Liver (tissue), 9 donors: ENCODE results near the gene ART5. TPM values are rescaled to one million over a fixed set of nuclear protein-coding genes. Genes with fewer than 3 reads are reported as not detected.

Experiments
- DNase-seq: peaks from one replicate; pipeline ENCODE4 v3.0.0-alpha.2; 2017; ENCODE audit warnings: low spot score
- H3K27ac ChIP-seq, 2 donors: one replicate each; pipeline ENCODE4 v1.7.0; 2013; ENCODE audit warnings: inconsistent platforms in 2 of 2, low read length in 2 of 2, control low read depth in 1 of 2, low read depth in 1 of 2, mild to moderate bottlenecking in 1 of 2
- H3K27me3 ChIP-seq, 4 donors: one replicate each; pipeline versions ENCODE4 v1.6.1 to v1.7.0; 2013; ENCODE audit warnings: low read length in 3 of 4, inconsistent platforms in 1 of 4, mild to moderate bottlenecking in 1 of 4, moderate library complexity in 1 of 4; ENCODE audit not compliant: control insufficient read depth in 4 of 4, insufficient read depth in 4 of 4
- H3K36me3 ChIP-seq, 4 donors: one replicate each; pipeline versions ENCODE4 v1.6.1 to v1.7.0; 2013; ENCODE audit warnings: low read length in 3 of 4, mild to moderate bottlenecking in 3 of 4, low read depth in 1 of 4, moderate library complexity in 1 of 4; ENCODE audit not compliant: control insufficient read depth in 4 of 4, insufficient read depth in 3 of 4
- H3K4me1 ChIP-seq, 4 donors: one replicate each; pipeline versions ENCODE4 v1.6.1 to v1.7.0; 2013; ENCODE audit warnings: low read length in 3 of 4, mild to moderate bottlenecking in 3 of 4, moderate library complexity in 1 of 4; ENCODE audit not compliant: control insufficient read depth in 4 of 4, insufficient read depth in 4 of 4
- H3K4me3 ChIP-seq, 3 donors: one replicate each; pipeline versions ENCODE4 v1.6.1 to v1.7.0; 2013; ENCODE audit warnings: low read length in 3 of 3, control low read depth in 1 of 3, low read depth in 1 of 3, mild to moderate bottlenecking in 1 of 3
- H3K9ac ChIP-seq, 2 donors: one replicate each; pipeline ENCODE4 v1.7.0; 2013; ENCODE audit warnings: low read length in 2 of 2, mild to moderate bottlenecking in 2 of 2, moderate library complexity in 2 of 2, control low read depth in 1 of 2, low read depth in 1 of 2
- H3K9me3 ChIP-seq, 4 donors: one replicate each; pipeline versions ENCODE4 v1.6.1 to v1.7.0; 2013; ENCODE audit warnings: low read length in 3 of 4; ENCODE audit not compliant: control insufficient read depth in 4 of 4
- EGR1 ChIP-seq, 2 donors: IDR thresholded peaks; 2 replicates each; pipeline ENCODE4 v1.6.1; 2016 to 2018; ENCODE audit warnings: antibody characterized with exemption in 2 of 2, low read depth in 2 of 2
- FOXA1 ChIP-seq: IDR thresholded peaks from 2 replicates; pipeline ENCODE4 v1.6.1; 2016; ENCODE audit warnings: antibody characterized with exemption
- GABPA ChIP-seq, 2 donors: IDR thresholded peaks in 1 of 2; conservative IDR thresholded peaks in 1 of 2; 2 replicates each; pipeline ENCODE4 v1.6.1; 2016; ENCODE audit warnings: antibody characterized with exemption in 2 of 2, mild to moderate bottlenecking in 1 of 2, moderate library complexity in 1 of 2
- HNF4A ChIP-seq, 2 donors: conservative IDR thresholded peaks; 2 replicates each; pipeline ENCODE4 v1.6.1; 2016; ENCODE audit warnings: antibody characterized with exemption in 2 of 2, mild to moderate bottlenecking in 2 of 2
- HNF4G ChIP-seq: IDR thresholded peaks from 2 replicates; pipeline ENCODE4 v1.6.1; 2016; ENCODE audit warnings: antibody characterized with exemption
- JUND ChIP-seq, 2 donors: IDR thresholded peaks; 2 replicates each; pipeline ENCODE4 v1.6.1; 2016; ENCODE audit warnings: antibody characterized with exemption in 2 of 2
- NR2F2 ChIP-seq: IDR thresholded peaks from 2 replicates; pipeline ENCODE4 v1.6.1; 2016; ENCODE audit warnings: antibody characterized with exemption
- RAD21 ChIP-seq, 2 donors: IDR thresholded peaks; 2 replicates each; pipeline ENCODE4 v1.6.1; 2016; ENCODE audit warnings: antibody characterized with exemption in 2 of 2, mild to moderate bottlenecking in 2 of 2
- RXRA ChIP-seq, 2 donors: IDR thresholded peaks; 2 replicates each; pipeline ENCODE4 v1.6.1; 2017 to 2018; ENCODE audit warnings: antibody characterized with exemption in 2 of 2, mild to moderate bottlenecking in 1 of 2
- SP1 ChIP-seq: IDR thresholded peaks from 2 replicates; pipeline ENCODE4 v1.6.1; 2018; ENCODE audit warnings: antibody characterized with exemption, mild to moderate bottlenecking
- TAF1 ChIP-seq: conservative IDR thresholded peaks from 2 replicates; pipeline ENCODE4 v1.6.1; 2016; ENCODE audit warnings: antibody characterized with exemption, mild to moderate bottlenecking
- YY1 ChIP-seq: IDR thresholded peaks from 2 replicates; pipeline ENCODE4 v1.6.1; 2016; ENCODE audit warnings: antibody characterized with exemption, mild to moderate bottlenecking
- WGBS: extraction: QIAGEN DNeasy Blood & Tissue Kit; methylation state at CpG from one replicate; pipeline ENCODE4 v1.1.7; 2013; 5-methylcytosine and 5-hydroxymethylcytosine counted together
- polyA plus RNA-seq, 2 donors: library from polyadenylated mRNA; stranded (reverse) in 1 of 2; unstranded in 1 of 2; fragments of 200-250 nt in 1 of 2; fragments of >200 nt in 1 of 2; fragmentation: Nextera tagmentation in 1 of 2; extraction: Ambion mirVana in 1 of 2; gene quantifications; one replicate each; pipeline versions ENCODE4 v1.2.1 to v1.2.3, GENCODE V29; 2013 to 2015
- total RNA-seq, 2 donors: library from RNA; depleted of rRNA; stranded (reverse); fragments of >200 nt; gene quantifications; one replicate each; pipeline ENCODE4 v1.2.3, GENCODE V29; 2014
- TF ChIP-seq, protein P1 (sequence below): IDR thresholded peaks from 2 replicates; pipeline ENCODE4 v1.6.1; 2016; ENCODE audit warnings: antibody characterized with exemption
- TF ChIP-seq, protein P2 (sequence below): IDR thresholded peaks from 2 replicates; pipeline ENCODE4 v1.6.1; 2016; ENCODE audit warnings: antibody characterized with exemption, mild to moderate bottlenecking
- TF ChIP-seq, protein P3 (sequence below): IDR thresholded peaks from 2 replicates; pipeline ENCODE4 v1.6.1; 2016; ENCODE audit warnings: antibody characterized with exemption
- TF ChIP-seq, protein P4 (sequence below): IDR thresholded peaks from 2 replicates; pipeline ENCODE4 v1.6.1; 2016; ENCODE audit warnings: antibody characterized with exemption
- TF ChIP-seq, protein P5 (sequence below): fragments of 150-350 bp; IDR thresholded peaks from 2 replicates; pipeline ENCODE4 v1.5.1; 2017; ENCODE audit warnings: improper control_type of control experiment, low read depth, low read length; ENCODE audit not compliant: missing input control
- donor health status: healthy.
- donor health status: healthy.
- donor health status: healthy.
- donor health status: healthy.
- donor health status: healthy.

Gene ART5
- total and polyA plus RNA-seq, 4 donors = 0.17 to 0.93 TPM; not detected in 2

DNA sequence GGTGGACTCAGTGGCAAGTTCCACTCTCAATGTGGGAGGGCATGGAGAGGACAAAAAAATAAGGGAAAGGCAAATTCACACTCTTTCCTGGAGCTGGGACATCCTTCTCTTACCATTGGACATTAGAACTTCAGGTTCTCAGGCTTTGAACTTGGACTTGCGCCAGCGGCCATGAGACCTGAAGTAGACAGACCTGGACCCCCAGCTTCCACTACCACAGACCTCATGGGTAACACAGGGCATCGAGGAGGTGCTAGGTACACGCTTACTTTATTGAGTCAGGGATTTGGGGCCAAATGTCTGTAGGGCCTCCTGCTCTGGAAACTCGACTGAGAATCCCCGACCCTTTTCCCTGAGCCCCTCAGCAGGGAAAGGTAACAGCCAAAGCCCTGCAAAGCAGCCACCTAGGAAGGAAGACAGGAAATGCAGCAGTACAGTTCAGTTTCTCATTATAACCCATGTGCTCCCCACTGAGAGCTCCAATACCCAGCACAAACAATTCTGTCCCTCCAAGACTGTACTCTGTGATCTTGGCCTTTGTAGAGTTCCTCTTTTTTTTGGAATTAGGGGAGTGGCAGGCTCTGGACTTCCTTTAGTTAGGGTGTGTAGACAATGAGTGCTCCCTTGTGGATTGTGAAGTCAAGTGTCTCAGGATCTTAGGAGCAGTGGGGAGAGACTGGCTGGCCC, 23.7 kb upstream of the ART5 start (continued):
- TF ChIP-seq HNF4A (conservative IDR thresholded peaks at IDR 0.05) (no peak), FOXA1 (no peak), RAD21 (IDR thresholded peaks at IDR 0.05) (no peak)

DNA sequence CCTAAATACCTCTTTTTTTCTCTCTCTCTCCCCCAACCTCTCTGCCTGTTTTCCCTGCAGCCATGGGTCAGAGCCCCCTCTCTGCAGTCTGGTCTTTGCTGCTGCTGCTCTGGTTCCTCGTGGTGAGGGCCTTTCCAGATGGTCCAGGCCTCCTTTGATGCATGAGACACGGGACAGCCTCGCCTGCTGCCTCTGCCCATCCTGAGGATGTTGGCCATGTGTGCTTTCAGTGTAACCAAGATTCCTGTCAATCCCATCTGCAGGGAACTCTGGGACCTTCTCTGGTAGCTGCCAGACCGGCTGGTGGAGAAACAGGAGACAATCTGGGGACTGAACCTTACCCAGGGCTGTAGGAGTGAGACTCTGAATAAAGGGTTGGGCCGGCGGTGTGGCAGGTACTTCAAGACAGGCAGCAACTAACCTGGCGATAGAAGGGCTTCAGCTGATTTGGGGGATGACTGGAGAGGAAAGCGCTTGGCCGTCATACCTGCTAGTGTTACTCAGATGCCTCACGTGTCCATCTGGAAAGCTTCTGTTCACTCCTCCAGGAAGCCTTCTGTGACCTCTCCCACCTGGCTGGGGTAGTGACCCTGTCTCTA, 22.3 kb upstream of the ART5 start:
- H3K4me1 ChIP-seq = no peaks in the 10 kb centered on the region
- peaks cover 0 to 35% (median 12%) of the 10 kb centered on the region in 4 donors for H3K36me3 ChIP-seq
- no peaks in the 10 kb centered on the region for H3K9me3 ChIP-seq
- H3K27ac ChIP-seq = no peak overlapping the region
- no peak overlapping the region for H3K4me3 ChIP-seq
- no peak for DNase-seq
- H3K9ac ChIP-seq = no peak overlapping the region
- no peaks in the 10 kb centered on the region for H3K27me3 ChIP-seq
- WGBS = 91% methylated on average over 10 of the region's 10 CpGs
- TF ChIP-seq, protein P1, sequence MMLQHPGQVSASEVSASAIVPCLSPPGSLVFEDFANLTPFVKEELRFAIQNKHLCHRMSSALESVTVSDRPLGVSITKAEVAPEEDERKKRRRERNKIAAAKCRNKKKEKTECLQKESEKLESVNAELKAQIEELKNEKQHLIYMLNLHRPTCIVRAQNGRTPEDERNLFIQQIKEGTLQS = no peak
- no peak for TF ChIP-seq SP1
- TF ChIP-seq, protein P2, sequence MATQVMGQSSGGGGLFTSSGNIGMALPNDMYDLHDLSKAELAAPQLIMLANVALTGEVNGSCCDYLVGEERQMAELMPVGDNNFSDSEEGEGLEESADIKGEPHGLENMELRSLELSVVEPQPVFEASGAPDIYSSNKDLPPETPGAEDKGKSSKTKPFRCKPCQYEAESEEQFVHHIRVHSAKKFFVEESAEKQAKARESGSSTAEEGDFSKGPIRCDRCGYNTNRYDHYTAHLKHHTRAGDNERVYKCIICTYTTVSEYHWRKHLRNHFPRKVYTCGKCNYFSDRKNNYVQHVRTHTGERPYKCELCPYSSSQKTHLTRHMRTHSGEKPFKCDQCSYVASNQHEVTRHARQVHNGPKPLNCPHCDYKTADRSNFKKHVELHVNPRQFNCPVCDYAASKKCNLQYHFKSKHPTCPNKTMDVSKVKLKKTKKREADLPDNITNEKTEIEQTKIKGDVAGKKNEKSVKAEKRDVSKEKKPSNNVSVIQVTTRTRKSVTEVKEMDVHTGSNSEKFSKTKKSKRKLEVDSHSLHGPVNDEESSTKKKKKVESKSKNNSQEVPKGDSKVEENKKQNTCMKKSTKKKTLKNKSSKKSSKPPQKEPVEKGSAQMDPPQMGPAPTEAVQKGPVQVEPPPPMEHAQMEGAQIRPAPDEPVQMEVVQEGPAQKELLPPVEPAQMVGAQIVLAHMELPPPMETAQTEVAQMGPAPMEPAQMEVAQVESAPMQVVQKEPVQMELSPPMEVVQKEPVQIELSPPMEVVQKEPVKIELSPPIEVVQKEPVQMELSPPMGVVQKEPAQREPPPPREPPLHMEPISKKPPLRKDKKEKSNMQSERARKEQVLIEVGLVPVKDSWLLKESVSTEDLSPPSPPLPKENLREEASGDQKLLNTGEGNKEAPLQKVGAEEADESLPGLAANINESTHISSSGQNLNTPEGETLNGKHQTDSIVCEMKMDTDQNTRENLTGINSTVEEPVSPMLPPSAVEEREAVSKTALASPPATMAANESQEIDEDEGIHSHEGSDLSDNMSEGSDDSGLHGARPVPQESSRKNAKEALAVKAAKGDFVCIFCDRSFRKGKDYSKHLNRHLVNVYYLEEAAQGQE = no peak
- no peak for TF ChIP-seq TAF1
- TF ChIP-seq JUND (IDR thresholded peaks at IDR 0.05) = no peak
- TF ChIP-seq, protein P3, sequence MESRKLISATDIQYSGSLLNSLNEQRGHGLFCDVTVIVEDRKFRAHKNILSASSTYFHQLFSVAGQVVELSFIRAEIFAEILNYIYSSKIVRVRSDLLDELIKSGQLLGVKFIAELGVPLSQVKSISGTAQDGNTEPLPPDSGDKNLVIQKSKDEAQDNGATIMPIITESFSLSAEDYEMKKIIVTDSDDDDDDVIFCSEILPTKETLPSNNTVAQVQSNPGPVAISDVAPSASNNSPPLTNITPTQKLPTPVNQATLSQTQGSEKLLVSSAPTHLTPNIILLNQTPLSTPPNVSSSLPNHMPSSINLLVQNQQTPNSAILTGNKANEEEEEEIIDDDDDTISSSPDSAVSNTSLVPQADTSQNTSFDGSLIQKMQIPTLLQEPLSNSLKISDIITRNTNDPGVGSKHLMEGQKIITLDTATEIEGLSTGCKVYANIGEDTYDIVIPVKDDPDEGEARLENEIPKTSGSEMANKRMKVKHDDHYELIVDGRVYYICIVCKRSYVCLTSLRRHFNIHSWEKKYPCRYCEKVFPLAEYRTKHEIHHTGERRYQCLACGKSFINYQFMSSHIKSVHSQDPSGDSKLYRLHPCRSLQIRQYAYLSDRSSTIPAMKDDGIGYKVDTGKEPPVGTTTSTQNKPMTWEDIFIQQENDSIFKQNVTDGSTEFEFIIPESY = no peak
- TF ChIP-seq YY1 = no peak
- no peak for TF ChIP-seq FOXA1
- no peak for TF ChIP-seq NR2F2
- TF ChIP-seq EGR1 (IDR thresholded peaks at IDR 0.05; ENCODE audit: low read depth in 2 of 2) = no peak
- TF ChIP-seq, protein P4, sequence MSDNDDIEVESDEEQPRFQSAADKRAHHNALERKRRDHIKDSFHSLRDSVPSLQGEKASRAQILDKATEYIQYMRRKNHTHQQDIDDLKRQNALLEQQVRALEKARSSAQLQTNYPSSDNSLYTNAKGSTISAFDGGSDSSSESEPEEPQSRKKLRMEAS = no peak
- TF ChIP-seq RXRA (IDR thresholded peaks at IDR 0.05) = no peak

DNA sequence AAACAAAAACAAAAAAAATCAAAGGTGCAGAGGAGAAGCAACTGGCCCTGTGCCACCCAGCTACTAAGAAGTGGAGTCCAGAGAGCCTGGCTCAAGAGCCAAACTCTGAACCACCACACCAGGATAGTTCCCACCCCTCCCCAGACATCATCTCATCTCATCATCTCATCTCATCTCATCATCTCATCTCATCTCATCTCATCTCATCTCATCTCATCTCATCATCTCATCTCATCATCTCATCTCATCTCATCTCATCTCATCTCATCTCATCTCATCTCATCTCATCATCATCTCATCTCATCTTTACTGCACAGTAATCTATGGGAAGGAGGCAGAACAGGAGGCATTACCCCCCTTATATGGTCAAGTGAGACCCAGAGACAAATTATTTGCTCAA, 21.1 kb upstream of the ART5 start:
- Histone ChIP-seq H3K27ac (no peak overlapping the region), H3K27me3 (no peaks in the 10 kb centered on the region), H3K9me3 (no peaks in the 10 kb centered on the region), H3K4me1 (no peaks in the 10 kb centered on the region), H3K4me3 (no peak overlapping the region), H3K36me3 (peaks cover 0 to 26% (median 6%) of the 10 kb centered on the region in 4 donors), H3K9ac (no peak overlapping the region)
- no peak for DNase-seq
- TF ChIP-seq EGR1 (IDR thresholded peaks at IDR 0.05; ENCODE audit: low read depth in 2 of 2) (no peak), HNF4G (no peak), RXRA (IDR thresholded peaks at IDR 0.05) (no peak), SP1 (no peak), HNF4A (conservative IDR thresholded peaks at IDR 0.05) (no peak), TAF1 (no peak), RAD21 (IDR thresholded peaks at IDR 0.05) (no peak), FOXA1 (no peak), GABPA (IDR thresholded peaks at IDR 0.05 in 1 of 2, conservative IDR thresholded peaks at IDR 0.05 in 1 of 2) (no peak)
- TF ChIP-seq, protein P4 = no peak
- TF ChIP-seq, protein P2 = no peak
- TF ChIP-seq, protein P5, sequence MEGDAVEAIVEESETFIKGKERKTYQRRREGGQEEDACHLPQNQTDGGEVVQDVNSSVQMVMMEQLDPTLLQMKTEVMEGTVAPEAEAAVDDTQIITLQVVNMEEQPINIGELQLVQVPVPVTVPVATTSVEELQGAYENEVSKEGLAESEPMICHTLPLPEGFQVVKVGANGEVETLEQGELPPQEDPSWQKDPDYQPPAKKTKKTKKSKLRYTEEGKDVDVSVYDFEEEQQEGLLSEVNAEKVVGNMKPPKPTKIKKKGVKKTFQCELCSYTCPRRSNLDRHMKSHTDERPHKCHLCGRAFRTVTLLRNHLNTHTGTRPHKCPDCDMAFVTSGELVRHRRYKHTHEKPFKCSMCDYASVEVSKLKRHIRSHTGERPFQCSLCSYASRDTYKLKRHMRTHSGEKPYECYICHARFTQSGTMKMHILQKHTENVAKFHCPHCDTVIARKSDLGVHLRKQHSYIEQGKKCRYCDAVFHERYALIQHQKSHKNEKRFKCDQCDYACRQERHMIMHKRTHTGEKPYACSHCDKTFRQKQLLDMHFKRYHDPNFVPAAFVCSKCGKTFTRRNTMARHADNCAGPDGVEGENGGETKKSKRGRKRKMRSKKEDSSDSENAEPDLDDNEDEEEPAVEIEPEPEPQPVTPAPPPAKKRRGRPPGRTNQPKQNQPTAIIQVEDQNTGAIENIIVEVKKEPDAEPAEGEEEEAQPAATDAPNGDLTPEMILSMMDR = no peak
